ENCODE results near the gene ADGRE1. TPM values are rescaled to one million over a fixed set of nuclear protein-coding genes. Genes with fewer than 3 reads are reported as not detected.

Gene ADGRE1
- total and polyA plus RNA-seq, 7 donors, result 0.28 to 1.8 (median 0.88) TPM; not detected in 3

GRCh38 chr19:6903446-6903845 is 16.1 kb downstream of the ADGRE1 start:
- TF ChIP-seq EP300 (IDR thresholded peaks at IDR 0.05) (no peak), CTCF (IDR thresholded peaks at IDR 0.05) (no peak), POLR2AphosphoS5 (IDR thresholded peaks at IDR 0.05) (no peak), POLR2A (IDR thresholded peaks at IDR 0.05) (no peak)
- H3K9me3 ChIP-seq, result peaks cover 9 to 18% (median 16%) of the 10 kb centered on the region in 4 donors

GRCh38 chr19:6906559-6907060 is 19.2 kb downstream of the ADGRE1 start:
- WGBS, 2 donors, result 19 to 90% methylated on average over 3 of the region's 3 CpGs
- H3K27ac ChIP-seq, result no peak overlapping the region

More at GRCh38 chr19:6903446-6903845, 16.1 kb downstream of the ADGRE1 start:
- Histone ChIP-seq H3K27ac (no peak overlapping the region), H3K36me3 (no peaks in the 10 kb centered on the region), H3K4me1 (no peaks in the 10 kb centered on the region), H3K27me3 (no peaks in the 10 kb centered on the region), H3K4me3 (no peak overlapping the region)
- intact Hi-C loops (cut with DNase I), result no loop called here
- no peak for DNase-seq

GRCh38 chr19:6911523-6911922 is 24.1 kb downstream of the ADGRE1 start:
- no peaks in the 10 kb centered on the region for H3K4me1 ChIP-seq
- no peaks in the 10 kb centered on the region for H3K36me3 ChIP-seq
- intact Hi-C loops (cut with DNase I), result no loop called here
- no peak for TF ChIP-seq CTCF (IDR thresholded peaks at IDR 0.05)
- TF ChIP-seq POLR2AphosphoS5 (IDR thresholded peaks at IDR 0.05), result no peak
- no peak for TF ChIP-seq POLR2A (IDR thresholded peaks at IDR 0.05)
- no peak for TF ChIP-seq EP300 (IDR thresholded peaks at IDR 0.05)
- WGBS, 2 donors, result 44 to 59% methylated on average over 3 of the region's 3 CpGs
- no peak for DNase-seq
- H3K4me3 ChIP-seq, result no peak overlapping the region
- H3K27ac ChIP-seq, result no peak overlapping the region
- H3K9me3 ChIP-seq, result peaks cover 3 to 16% (median 11%) of the 10 kb centered on the region in 4 donors
- no peaks in the 10 kb centered on the region for H3K27me3 ChIP-seq

More at GRCh38 chr19:6906559-6907060, 19.2 kb downstream of the ADGRE1 start:
- Histone ChIP-seq H3K4me3 (no peak overlapping the region), H3K9me3 (peaks cover 5 to 9% (median 8%) of the 10 kb centered on the region in 4 donors), H3K4me1 (no peaks in the 10 kb centered on the region), H3K27me3 (no peaks in the 10 kb centered on the region), H3K36me3 (no peaks in the 10 kb centered on the region)
- intact Hi-C loops (cut with DNase I), result no loop called here
- DNase-seq, result no peak
- TF ChIP-seq POLR2A (IDR thresholded peaks at IDR 0.05), result no peak
- TF ChIP-seq EP300 (IDR thresholded peaks at IDR 0.05), result no peak
- no peak for TF ChIP-seq POLR2AphosphoS5 (IDR thresholded peaks at IDR 0.05)
- TF ChIP-seq CTCF (IDR thresholded peaks at IDR 0.05), result no peak

GRCh38 chr19:6914321-6914720 is 26.9 kb downstream of the ADGRE1 start:
- no peaks in the 10 kb centered on the region for H3K4me1 ChIP-seq
- H3K36me3 ChIP-seq, result no peaks in the 10 kb centered on the region
- no peak overlapping the region for H3K4me3 ChIP-seq
- WGBS, 2 donors, result 49 to 68% methylated on average over 2 of the region's 2 CpGs
- no peak overlapping the region for H3K27ac ChIP-seq
- H3K27me3 ChIP-seq, result no peaks in the 10 kb centered on the region
- no peak for TF ChIP-seq POLR2A (IDR thresholded peaks at IDR 0.05)
- no peak for TF ChIP-seq POLR2AphosphoS5 (IDR thresholded peaks at IDR 0.05)
- TF ChIP-seq CTCF (IDR thresholded peaks at IDR 0.05), result no peak
- TF ChIP-seq EP300 (IDR thresholded peaks at IDR 0.05), result no peak
- no peak for DNase-seq
- intact Hi-C loops (cut with DNase I), result no loop called here
- H3K9me3 ChIP-seq, result peaks cover 0 to 13% (median 7%) of the 10 kb centered on the region in 4 donors

GRCh38 chr19:6916952-6917351 is 29.6 kb downstream of the ADGRE1 start:
- intact Hi-C loops (cut with DNase I), result no loop called here
- Histone ChIP-seq H3K4me3 (no peak overlapping the region), H3K4me1 (no peaks in the 10 kb centered on the region), H3K9me3 (peaks cover 0 to 13% (median 7%) of the 10 kb centered on the region in 4 donors), H3K27me3 (no peaks in the 10 kb centered on the region), H3K27ac (no peak overlapping the region), H3K36me3 (no peaks in the 10 kb centered on the region)
- TF ChIP-seq CTCF (IDR thresholded peaks at IDR 0.05) (no peak), EP300 (IDR thresholded peaks at IDR 0.05) (no peak)
- DNase-seq, result no peak
- 73 to 81% methylated on average over 3 of the region's 3 CpGs for WGBS, 2 donors

Data from sigmoid colon (tissue), 7 donors.